Caki2 (cell line): ENCODE data around the gene CYTH3. TPM values are rescaled to one million over a fixed set of nuclear protein-coding genes. Genes with fewer than 3 reads are reported as not detected.

Experiments
- DNase-seq: peaks from one replicate; pipeline ENCODE4 v3.0.0-alpha.2; 2015; ENCODE audit warnings: low read depth
- in situ Hi-C: cut with HindIII; loops from 2 replicates; pipeline ENCODE4 v1.10.0; 2016; ENCODE audit warnings: low sequenced_read_pairs, low pct_unique_long_range_greater_than_20kb, mixed read lengths
- total RNA-seq: library from RNA; depleted of rRNA; stranded (reverse); fragments of >200 nt; shearing (Covaris generic); gene quantifications from 2 replicates; pipeline ENCODE4 v1.2.3, GENCODE V29; 2014; ENCODE audit warnings: low replicate concordance

The CYTH3 gene
- total RNA-seq, 1 experiment from 2014 or later: 7.0 TPM

- in situ Hi-C loops: no loop called here
- no peak for DNase-seq
Measured at GRCh38 chr7:6165521-6166320, 106.7 kb downstream of the CYTH3 start.

- in situ Hi-C loops: no loop called here
- DNase-seq: no peak
Measured at GRCh38 chr7:6165075-6165474, 107.3 kb downstream of the CYTH3 start.

GRCh38 chr7:6164491-6164890, 107.9 kb downstream of the CYTH3 start:
- DNase-seq: no peak
- in situ Hi-C loops: no loop called here

- no peak for DNase-seq
- in situ Hi-C loops: no loop called here
Measured at GRCh38 chr7:6164010-6164409, 108.4 kb downstream of the CYTH3 start.

GRCh38 chr7:6163402-6163801, 109.0 kb downstream of the CYTH3 start:
- in situ Hi-C loops: no loop called here
- no peak for DNase-seq

- in situ Hi-C loops: no loop called here
- no peak for DNase-seq
Measured at GRCh38 chr7:6162650-6163366, 109.6 kb downstream of the CYTH3 start.

- in situ Hi-C loops: no loop called here
- DNase-seq: no peak
Measured at GRCh38 chr7:6162331-6162620, 110.1 kb downstream of the CYTH3 start.

- in situ Hi-C loops: no loop called here
- DNase-seq: no peak
Measured at GRCh38 chr7:6161463-6162330, 110.7 kb downstream of the CYTH3 start.

- peak; percentile 28 for DNase-seq
- in situ Hi-C loops: no loop called here
Measured at GRCh38 chr7:6160191-6160623, 112.2 kb downstream of the CYTH3 start.

GRCh38 chr7:6159524-6160031, 112.8 kb downstream of the CYTH3 start:
- in situ Hi-C loops: no loop called here
- DNase-seq: no peak

- in situ Hi-C loops: no loop called here
- no peak for DNase-seq
Measured at GRCh38 chr7:6159097-6159483, 113.3 kb downstream of the CYTH3 start.

GRCh38 chr7:6158424-6159096, 113.9 kb downstream of the CYTH3 start:
- DNase-seq: no peak
- in situ Hi-C loops: no loop called here

GRCh38 chr7:6157685-6158423, 114.6 kb downstream of the CYTH3 start:
- DNase-seq: no peak
- in situ Hi-C loops: no loop called here

GRCh38 chr7:6156734-6157133, 115.7 kb downstream of the CYTH3 start:
- in situ Hi-C loops: no loop called here
- DNase-seq: no peak

- DNase-seq: no peak
- in situ Hi-C loops: no loop called here
Measured at GRCh38 chr7:6155596-6155995, 116.8 kb downstream of the CYTH3 start.

- in situ Hi-C loops: no loop called here
- DNase-seq: no peak
Measured at GRCh38 chr7:6154542-6155404, 117.7 kb downstream of the CYTH3 start.
